Hepatocyte (in vitro differentiated cells): Measurements from ENCODE around the gene HMGXB3.
"Not testable (repeated sequence)": the region's sequence is repeated elsewhere in the genome, so short reads cannot be mapped to it uniquely, and the experiment has no call there.

Source experiments
- CTCF ChIP-seq: fragments of 200-600 bp; sonication (generic); IDR thresholded peaks from 2 replicates; pipeline ENCODE4 v1.5.1; 2016; ENCODE audit warnings: antibody characterized with exemption, mild to moderate bottlenecking; ENCODE audit not compliant: poor library complexity
- EZH2 ChIP-seq: fragments of 200-600 bp; sonication (generic); IDR thresholded peaks from 2 replicates; pipeline ENCODE4 v1.6.1; 2016; ENCODE audit warnings: antibody characterized with exemption, mild to moderate bottlenecking, borderline replicate concordance
- EZH2phosphoT487 ChIP-seq: fragments of 200-600 bp; sonication (generic); IDR thresholded peaks from one replicate; pipeline ENCODE4 v1.6.1; 2018; ENCODE audit warnings: antibody characterized with exemption, mild to moderate bottlenecking, low read depth, moderate library complexity; ENCODE audit not compliant: unreplicated experiment, severe bottlenecking

GRCh38 chr5:150084754-150085153 is 84.2 kb downstream of the HMGXB3 start:
- TF ChIP-seq CTCF, EZH2phosphoT487, EZH2: not testable (repeated sequence)
